ENCODE data around the gene NOL8. TPM values are rescaled to one million over a fixed set of nuclear protein-coding genes. Genes with fewer than 3 reads are reported as not detected.
A peak's percentile ranks its signal among the peaks of the same experiment; 100 is the strongest.

The NOL8 gene
- total RNA-seq, 1 donor from 2014 or later, result 28.2 TPM

DNA sequence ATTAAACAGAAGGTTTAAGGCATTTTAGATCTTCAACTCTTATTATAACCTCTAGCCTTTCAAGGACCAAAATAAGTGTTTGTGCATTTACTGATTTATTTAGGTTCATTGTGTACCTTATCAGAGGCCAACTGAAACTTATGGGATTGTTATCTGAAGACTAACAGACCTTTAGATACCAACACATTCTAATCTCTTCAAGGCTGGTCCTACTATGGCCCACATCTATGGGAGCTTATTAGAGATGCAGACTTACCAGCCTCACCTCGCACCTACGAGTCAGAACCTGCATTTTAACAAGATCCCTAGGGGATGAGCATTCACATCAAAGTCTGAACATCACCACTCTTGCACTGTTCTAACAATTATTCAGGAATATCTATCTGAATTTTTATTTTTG is 33.6 kb downstream of the NOL8 start:
- H3K27ac Mint-ChIP-seq (ENCODE audit: unreplicated experiment), result no peak overlapping the region
- H3K27me3 Mint-ChIP-seq (ENCODE audit: unreplicated experiment), result no peaks in the 10 kb centered on the region
- no peaks in the 10 kb centered on the region for H3K36me3 Mint-ChIP-seq (ENCODE audit: low read depth, unreplicated experiment)

GRCh38 chr9:92290785-92291429 is 34.2 kb downstream of the NOL8 start:
- DNase-seq (ENCODE audit: low spot score), result no peak
- H3K9me3 Mint-ChIP-seq (ENCODE audit: unreplicated experiment), result no peaks in the 10 kb centered on the region
- no peaks in the 10 kb centered on the region for H3K27me3 Mint-ChIP-seq (ENCODE audit: unreplicated experiment)
- peaks cover 24% of the 10 kb centered on the region for H3K4me1 Mint-ChIP-seq (ENCODE audit: unreplicated experiment)
- TF ChIP-seq, protein P1, sequence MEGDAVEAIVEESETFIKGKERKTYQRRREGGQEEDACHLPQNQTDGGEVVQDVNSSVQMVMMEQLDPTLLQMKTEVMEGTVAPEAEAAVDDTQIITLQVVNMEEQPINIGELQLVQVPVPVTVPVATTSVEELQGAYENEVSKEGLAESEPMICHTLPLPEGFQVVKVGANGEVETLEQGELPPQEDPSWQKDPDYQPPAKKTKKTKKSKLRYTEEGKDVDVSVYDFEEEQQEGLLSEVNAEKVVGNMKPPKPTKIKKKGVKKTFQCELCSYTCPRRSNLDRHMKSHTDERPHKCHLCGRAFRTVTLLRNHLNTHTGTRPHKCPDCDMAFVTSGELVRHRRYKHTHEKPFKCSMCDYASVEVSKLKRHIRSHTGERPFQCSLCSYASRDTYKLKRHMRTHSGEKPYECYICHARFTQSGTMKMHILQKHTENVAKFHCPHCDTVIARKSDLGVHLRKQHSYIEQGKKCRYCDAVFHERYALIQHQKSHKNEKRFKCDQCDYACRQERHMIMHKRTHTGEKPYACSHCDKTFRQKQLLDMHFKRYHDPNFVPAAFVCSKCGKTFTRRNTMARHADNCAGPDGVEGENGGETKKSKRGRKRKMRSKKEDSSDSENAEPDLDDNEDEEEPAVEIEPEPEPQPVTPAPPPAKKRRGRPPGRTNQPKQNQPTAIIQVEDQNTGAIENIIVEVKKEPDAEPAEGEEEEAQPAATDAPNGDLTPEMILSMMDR (IDR thresholded peaks at IDR 0.05; ENCODE audit: unreplicated experiment), result no peak
- H3K4me3 Mint-ChIP-seq (ENCODE audit: unreplicated experiment), result no peak overlapping the region
- no peaks in the 10 kb centered on the region for H3K36me3 Mint-ChIP-seq (ENCODE audit: low read depth, unreplicated experiment)
- H3K27ac Mint-ChIP-seq (ENCODE audit: unreplicated experiment), result peak overlapping the region; percentile 33

More for the DNA sequence above, 33.6 kb downstream of the NOL8 start:
- DNase-seq (ENCODE audit: low spot score), result no peak
- Mint-ChIP-seq H3K4me3 (ENCODE audit: unreplicated experiment) (no peak overlapping the region), H3K9me3 (ENCODE audit: unreplicated experiment) (no peaks in the 10 kb centered on the region), H3K4me1 (ENCODE audit: unreplicated experiment) (peaks cover 29% of the 10 kb centered on the region)
- TF ChIP-seq, protein P1 (IDR thresholded peaks at IDR 0.05; ENCODE audit: unreplicated experiment), result no peak

GRCh38 chr9:92289708-92290390 is 35.3 kb downstream of the NOL8 start:
- DNase-seq (ENCODE audit: low spot score), result no peak
- Mint-ChIP-seq H3K9me3 (ENCODE audit: unreplicated experiment) (no peaks in the 10 kb centered on the region), H3K36me3 (ENCODE audit: low read depth, unreplicated experiment) (peaks cover 4% of the 10 kb centered on the region), H3K27ac (ENCODE audit: unreplicated experiment) (no peak overlapping the region), H3K27me3 (ENCODE audit: unreplicated experiment) (no peaks in the 10 kb centered on the region), H3K4me3 (ENCODE audit: unreplicated experiment) (no peak overlapping the region), H3K4me1 (ENCODE audit: unreplicated experiment) (peaks cover 16% of the 10 kb centered on the region)
- TF ChIP-seq, protein P1 (IDR thresholded peaks at IDR 0.05; ENCODE audit: unreplicated experiment), result no peak

DNA sequence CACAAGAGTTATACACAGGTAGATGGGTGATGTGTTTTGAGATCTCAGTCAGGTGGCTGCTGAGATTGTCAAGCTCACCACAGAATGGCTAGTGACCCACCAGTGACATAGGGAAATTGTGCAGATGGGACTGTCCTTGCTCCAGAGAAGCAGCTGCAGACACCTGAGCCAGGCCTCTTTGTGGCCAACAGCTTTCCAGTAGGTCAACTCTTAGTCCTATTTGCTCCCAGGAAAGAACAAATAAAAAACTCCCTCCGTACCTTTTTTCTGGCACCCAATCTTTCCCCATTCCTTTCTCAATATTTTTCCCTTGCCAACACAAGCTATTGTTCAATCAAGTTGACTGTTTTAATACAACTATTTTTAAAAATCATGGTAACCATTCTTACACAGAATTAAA is 45.8 kb downstream of the NOL8 start:
- no peak for DNase-seq (ENCODE audit: low spot score)
- Mint-ChIP-seq H3K9me3 (ENCODE audit: unreplicated experiment) (no peaks in the 10 kb centered on the region), H3K27ac (ENCODE audit: unreplicated experiment) (no peak overlapping the region), H3K4me1 (ENCODE audit: unreplicated experiment) (peaks cover 28% of the 10 kb centered on the region), H3K36me3 (ENCODE audit: low read depth, unreplicated experiment) (peaks cover 13% of the 10 kb centered on the region), H3K4me3 (ENCODE audit: unreplicated experiment) (no peak overlapping the region), H3K27me3 (ENCODE audit: unreplicated experiment) (no peaks in the 10 kb centered on the region)
- TF ChIP-seq, protein P1 (IDR thresholded peaks at IDR 0.05; ENCODE audit: unreplicated experiment), result no peak

GRCh38 chr9:92278110-92278509 is 47.0 kb downstream of the NOL8 start:
- TF ChIP-seq, protein P1 (IDR thresholded peaks at IDR 0.05; ENCODE audit: unreplicated experiment), result no peak
- Mint-ChIP-seq H3K4me1 (ENCODE audit: unreplicated experiment) (peaks cover 28% of the 10 kb centered on the region), H3K36me3 (ENCODE audit: low read depth, unreplicated experiment) (peaks cover 19% of the 10 kb centered on the region), H3K27ac (ENCODE audit: unreplicated experiment) (peak overlapping the region; percentile 27), H3K27me3 (ENCODE audit: unreplicated experiment) (no peaks in the 10 kb centered on the region), H3K9me3 (ENCODE audit: unreplicated experiment) (no peaks in the 10 kb centered on the region), H3K4me3 (ENCODE audit: unreplicated experiment) (no peak overlapping the region)
- DNase-seq (ENCODE audit: low spot score), result no peak
